ENCODE measurements around the gene CYP17A1.

DNA sequence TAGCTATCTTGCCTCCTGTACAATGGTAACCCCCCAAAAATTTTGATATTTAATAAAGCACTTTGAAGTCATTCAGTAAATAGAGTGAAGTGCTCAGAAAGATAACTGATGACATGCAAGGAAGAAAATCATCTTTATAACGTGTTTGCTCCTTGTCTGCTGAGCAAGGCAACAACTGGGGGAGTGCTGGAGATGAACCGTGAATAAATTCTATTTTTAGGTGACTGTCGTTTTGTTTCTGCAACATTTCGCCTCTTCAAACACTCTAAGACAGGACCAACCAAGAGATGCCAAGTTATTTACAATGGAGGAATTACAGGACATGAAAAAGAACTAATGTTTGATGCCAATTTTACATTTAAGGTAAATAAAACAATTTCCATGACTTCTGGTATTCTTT lies 41.4 kb upstream of the CYP17A1 start:
- TF ChIP-seq, protein P1, sequence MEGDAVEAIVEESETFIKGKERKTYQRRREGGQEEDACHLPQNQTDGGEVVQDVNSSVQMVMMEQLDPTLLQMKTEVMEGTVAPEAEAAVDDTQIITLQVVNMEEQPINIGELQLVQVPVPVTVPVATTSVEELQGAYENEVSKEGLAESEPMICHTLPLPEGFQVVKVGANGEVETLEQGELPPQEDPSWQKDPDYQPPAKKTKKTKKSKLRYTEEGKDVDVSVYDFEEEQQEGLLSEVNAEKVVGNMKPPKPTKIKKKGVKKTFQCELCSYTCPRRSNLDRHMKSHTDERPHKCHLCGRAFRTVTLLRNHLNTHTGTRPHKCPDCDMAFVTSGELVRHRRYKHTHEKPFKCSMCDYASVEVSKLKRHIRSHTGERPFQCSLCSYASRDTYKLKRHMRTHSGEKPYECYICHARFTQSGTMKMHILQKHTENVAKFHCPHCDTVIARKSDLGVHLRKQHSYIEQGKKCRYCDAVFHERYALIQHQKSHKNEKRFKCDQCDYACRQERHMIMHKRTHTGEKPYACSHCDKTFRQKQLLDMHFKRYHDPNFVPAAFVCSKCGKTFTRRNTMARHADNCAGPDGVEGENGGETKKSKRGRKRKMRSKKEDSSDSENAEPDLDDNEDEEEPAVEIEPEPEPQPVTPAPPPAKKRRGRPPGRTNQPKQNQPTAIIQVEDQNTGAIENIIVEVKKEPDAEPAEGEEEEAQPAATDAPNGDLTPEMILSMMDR (IDR thresholded peaks at IDR 0.05): no peak
- no peak for TF ChIP-seq POLR2A (IDR thresholded peaks at IDR 0.05)
